Peyer's patch (tissue), 4 donors: ENCODE measurements around the gene DNAI1. TPM values are rescaled to one million over a fixed set of nuclear protein-coding genes. Genes with fewer than 3 reads are reported as not detected.
A peak's percentile ranks its signal among the peaks of the same experiment; 100 is the strongest.

Source experiments
- DNase-seq, 3 donors: peaks; one replicate each; pipeline ENCODE4 v3.0.0-alpha.2; 2017 to 2019
- H3K27ac ChIP-seq, 4 donors: fragments of 200-600 bp; sonication (generic); one replicate each; pipeline ENCODE4 v1.5.1; 2016 to 2019
- H3K27me3 ChIP-seq, 2 donors: fragments of 200-600 bp; sonication (generic); one replicate each; pipeline ENCODE4 v1.5.1; 2019
- H3K36me3 ChIP-seq, 3 donors: fragments of 200-600 bp; sonication (generic); one replicate each; pipeline ENCODE4 v1.5.1; 2016 to 2019
- H3K4me1 ChIP-seq, 4 donors: fragments of 200-600 bp; sonication (generic); one replicate each; pipeline ENCODE4 v1.5.1; 2016 to 2019
- H3K4me3 ChIP-seq, 4 donors: fragments of 200-600 bp; sonication (generic); 1 replicate in 3 of 4; 2 replicates in 1 of 4; pipeline ENCODE4 v1.5.1; 2016 to 2019; ENCODE audit warnings: mild to moderate bottlenecking in 1 of 4
- H3K9me3 ChIP-seq, 4 donors: fragments of 200-600 bp; sonication (generic); one replicate each; pipeline ENCODE4 v1.5.1; 2016 to 2019; ENCODE audit warnings: mild to moderate bottlenecking in 1 of 4
- POLR2A ChIP-seq, 2 donors: fragments of 450-650 bp; IDR thresholded peaks; one replicate each; pipeline ENCODE4 v1.5.1; 2017; ENCODE audit warnings: antibody characterized with exemption in 2 of 2, mild to moderate bottlenecking in 2 of 2, moderate library complexity in 2 of 2
- total RNA-seq, 4 donors: library from RNA; depleted of rRNA; stranded (reverse); fragments of >200 nt; gene quantifications; one replicate each; pipeline ENCODE4 v1.1.0, GENCODE V29; 2016
- TF ChIP-seq, protein P1 (sequence below), 6 experiments: fragments of 450-650 bp in 4 of 6; fragments of 200-600 bp in 2 of 6; sonication (generic) in 1 of 6; IDR thresholded peaks; one replicate each; pipeline ENCODE4 v1.5.1; 2017 to 2019; ENCODE audit warnings: antibody characterized with exemption in 6 of 6, mild to moderate bottlenecking in 3 of 6, moderate library complexity in 1 of 6

The DNAI1 gene
- total RNA-seq, 4 donors from 2014 or later = not detected

DNA sequence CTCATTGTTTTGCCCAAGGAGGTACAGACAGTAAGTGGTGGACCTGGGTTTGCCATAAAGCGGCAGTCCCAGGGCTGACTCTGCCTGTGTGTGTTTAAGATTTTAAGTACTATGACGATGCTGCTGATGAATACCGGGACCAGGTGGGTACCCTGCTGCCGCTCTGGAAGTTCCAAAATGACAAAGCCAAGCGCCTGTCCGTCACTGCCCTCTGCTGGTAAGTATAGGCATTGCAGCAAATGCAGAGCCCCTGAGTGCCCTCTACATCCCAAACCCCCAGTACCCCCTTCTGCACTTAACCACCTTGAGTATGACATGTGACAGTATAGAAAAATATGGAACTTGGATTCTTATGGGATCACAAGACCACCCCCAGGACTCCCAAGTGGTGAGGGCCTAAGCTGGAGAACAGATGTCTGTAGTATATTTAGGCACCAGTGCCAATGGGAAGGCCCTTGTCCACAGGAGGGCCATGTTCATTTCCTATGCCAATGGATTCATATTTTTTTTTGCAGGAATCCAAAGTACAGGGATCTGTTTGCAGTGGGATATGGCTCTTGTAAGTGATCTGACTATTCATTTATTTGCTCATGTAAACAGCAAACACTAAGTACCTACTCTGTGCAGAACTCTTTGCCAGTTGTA, 42.1 kb downstream of the DNAI1 start:
- TF ChIP-seq POLR2A (IDR thresholded peaks at IDR 0.05) = no peak
- TF ChIP-seq, protein P1, sequence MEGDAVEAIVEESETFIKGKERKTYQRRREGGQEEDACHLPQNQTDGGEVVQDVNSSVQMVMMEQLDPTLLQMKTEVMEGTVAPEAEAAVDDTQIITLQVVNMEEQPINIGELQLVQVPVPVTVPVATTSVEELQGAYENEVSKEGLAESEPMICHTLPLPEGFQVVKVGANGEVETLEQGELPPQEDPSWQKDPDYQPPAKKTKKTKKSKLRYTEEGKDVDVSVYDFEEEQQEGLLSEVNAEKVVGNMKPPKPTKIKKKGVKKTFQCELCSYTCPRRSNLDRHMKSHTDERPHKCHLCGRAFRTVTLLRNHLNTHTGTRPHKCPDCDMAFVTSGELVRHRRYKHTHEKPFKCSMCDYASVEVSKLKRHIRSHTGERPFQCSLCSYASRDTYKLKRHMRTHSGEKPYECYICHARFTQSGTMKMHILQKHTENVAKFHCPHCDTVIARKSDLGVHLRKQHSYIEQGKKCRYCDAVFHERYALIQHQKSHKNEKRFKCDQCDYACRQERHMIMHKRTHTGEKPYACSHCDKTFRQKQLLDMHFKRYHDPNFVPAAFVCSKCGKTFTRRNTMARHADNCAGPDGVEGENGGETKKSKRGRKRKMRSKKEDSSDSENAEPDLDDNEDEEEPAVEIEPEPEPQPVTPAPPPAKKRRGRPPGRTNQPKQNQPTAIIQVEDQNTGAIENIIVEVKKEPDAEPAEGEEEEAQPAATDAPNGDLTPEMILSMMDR (IDR thresholded peaks at IDR 0.05) = peak; percentile 57 to 96 (median 87)
- no peak overlapping the region for H3K27ac ChIP-seq
- no peaks in the 10 kb centered on the region for H3K36me3 ChIP-seq
- no peaks in the 10 kb centered on the region for H3K27me3 ChIP-seq
- no peak overlapping the region for H3K4me3 ChIP-seq
- H3K9me3 ChIP-seq = no peaks in the 10 kb centered on the region
- DNase-seq = peak in 2 of 3 donors; percentile 44 to 85
- H3K4me1 ChIP-seq = no peaks in the 10 kb centered on the region

DNA sequence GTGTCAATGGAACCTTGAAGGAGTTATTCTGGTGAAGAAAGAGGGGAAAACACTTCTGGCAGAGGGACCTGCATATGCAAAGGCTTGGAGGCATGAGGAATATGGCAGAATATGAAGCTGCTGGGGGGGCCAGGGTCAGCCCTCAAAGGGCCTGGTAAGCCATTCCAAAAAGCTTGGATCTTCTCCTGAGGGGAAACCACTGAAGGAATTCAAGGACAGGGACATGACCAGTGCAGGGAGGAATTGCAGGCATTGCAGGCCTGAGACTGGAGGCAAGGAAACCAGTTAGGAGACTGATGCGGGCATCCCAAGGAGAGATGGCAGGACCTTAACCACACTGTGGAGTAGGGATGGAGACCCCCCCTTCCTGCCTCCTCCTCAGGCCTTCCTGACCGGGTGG, 42.8 kb downstream of the DNAI1 start:
- H3K9me3 ChIP-seq = no peaks in the 10 kb centered on the region
- TF ChIP-seq POLR2A (IDR thresholded peaks at IDR 0.05) = no peak
- TF ChIP-seq, protein P1 (IDR thresholded peaks at IDR 0.05) = no peak
- no peak overlapping the region for H3K4me3 ChIP-seq
- H3K27ac ChIP-seq = no peak overlapping the region
- no peak for DNase-seq
- H3K27me3 ChIP-seq = no peaks in the 10 kb centered on the region
- H3K4me1 ChIP-seq = no peaks in the 10 kb centered on the region
- no peaks in the 10 kb centered on the region for H3K36me3 ChIP-seq

DNA sequence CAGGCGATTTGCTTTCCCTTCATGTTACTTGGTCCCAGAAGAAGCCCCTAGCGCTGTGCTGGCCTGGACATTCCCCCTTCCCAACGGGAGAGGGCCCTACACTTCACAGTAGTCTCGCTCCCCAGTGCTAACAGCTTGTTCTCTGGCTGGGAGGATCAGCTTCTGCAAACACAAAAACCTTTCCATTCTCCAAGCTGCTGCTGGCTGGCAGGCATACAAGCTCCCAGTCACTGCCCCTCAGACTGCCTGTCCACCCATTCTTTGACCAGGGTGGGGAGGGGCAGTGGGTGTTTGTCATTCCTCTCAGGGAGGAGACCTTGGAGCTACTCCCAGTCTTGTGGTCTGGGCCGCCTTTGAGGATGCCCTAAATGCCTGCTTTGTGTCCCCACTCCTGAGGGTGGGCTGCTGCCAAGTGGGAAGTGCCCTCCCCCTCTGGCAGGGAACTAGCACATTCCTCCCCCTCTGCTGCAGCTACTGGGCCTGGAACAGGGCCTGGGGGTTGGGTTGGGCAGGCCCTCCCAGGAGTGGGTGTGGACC, 43.4 kb downstream of the DNAI1 start:
- no peaks in the 10 kb centered on the region for H3K4me1 ChIP-seq
- no peaks in the 10 kb centered on the region for H3K27me3 ChIP-seq
- DNase-seq = no peak
- H3K27ac ChIP-seq = no peak overlapping the region
- no peaks in the 10 kb centered on the region for H3K9me3 ChIP-seq
- no peaks in the 10 kb centered on the region for H3K36me3 ChIP-seq
- TF ChIP-seq POLR2A (IDR thresholded peaks at IDR 0.05) = no peak
- TF ChIP-seq, protein P1 (IDR thresholded peaks at IDR 0.05) = no peak
- H3K4me3 ChIP-seq = no peak overlapping the region

DNA sequence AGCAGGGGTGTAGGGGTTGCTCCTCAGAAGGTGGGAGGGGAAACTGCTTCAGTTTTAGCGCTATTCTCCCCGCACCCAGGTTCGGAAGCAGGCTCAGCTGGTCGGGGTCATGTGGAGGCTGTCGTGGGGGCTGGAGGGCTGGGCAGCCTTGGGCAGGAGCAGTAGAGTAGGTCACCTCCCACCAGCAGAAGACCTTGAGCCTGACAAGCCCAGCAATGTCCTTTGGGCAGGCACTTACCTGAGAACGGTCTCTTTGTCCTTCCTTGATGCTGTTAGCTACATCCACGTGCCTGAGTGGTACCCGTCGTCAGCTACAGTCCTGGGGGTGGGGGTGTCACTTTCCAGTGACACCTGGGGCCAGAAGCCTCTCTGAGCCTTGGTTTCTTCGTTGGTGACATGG, 43.9 kb downstream of the DNAI1 start:
- no peak for DNase-seq
- TF ChIP-seq, protein P1 (IDR thresholded peaks at IDR 0.05) = no peak
- TF ChIP-seq POLR2A (IDR thresholded peaks at IDR 0.05) = no peak
- no peaks in the 10 kb centered on the region for H3K36me3 ChIP-seq
- no peaks in the 10 kb centered on the region for H3K4me1 ChIP-seq
- H3K4me3 ChIP-seq = no peak overlapping the region
- no peak overlapping the region for H3K27ac ChIP-seq
- no peaks in the 10 kb centered on the region for H3K9me3 ChIP-seq
- no peaks in the 10 kb centered on the region for H3K27me3 ChIP-seq

DNA sequence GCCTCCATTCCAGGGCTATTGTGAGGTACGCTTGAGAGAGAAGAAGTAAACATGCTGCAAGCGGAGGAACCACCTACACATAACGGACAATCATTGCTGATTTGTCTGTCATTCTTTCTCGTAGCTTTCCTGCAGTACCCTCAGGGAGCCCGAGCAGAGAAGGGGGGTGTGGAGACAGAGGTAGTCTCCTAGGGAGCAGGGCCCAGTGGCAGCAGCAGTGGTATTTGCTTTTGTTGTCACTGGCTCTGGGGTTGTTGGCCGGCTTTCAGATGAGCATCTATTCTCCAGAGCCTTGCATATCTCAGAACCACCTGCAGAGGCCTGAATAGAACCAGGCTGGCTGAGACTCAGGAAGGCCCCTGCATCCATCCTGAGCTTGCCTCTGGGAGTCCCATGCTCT, 44.3 kb downstream of the DNAI1 start:
- H3K9me3 ChIP-seq = no peaks in the 10 kb centered on the region
- H3K36me3 ChIP-seq = no peaks in the 10 kb centered on the region
- no peaks in the 10 kb centered on the region for H3K4me1 ChIP-seq
- H3K4me3 ChIP-seq = no peak overlapping the region
- no peaks in the 10 kb centered on the region for H3K27me3 ChIP-seq
- TF ChIP-seq POLR2A (IDR thresholded peaks at IDR 0.05) = no peak
- TF ChIP-seq, protein P1 (IDR thresholded peaks at IDR 0.05) = no peak
- H3K27ac ChIP-seq = no peak overlapping the region
- DNase-seq = no peak
